HG03469 (cell line): ENCODE data around the gene ING2.

ENCODE experiments used
- ATAC-seq: cut with Tn5 transposase; IDR thresholded peaks from one replicate; pipeline ENCODE4 v1.9.1; 2021; ENCODE audit warnings: mild to moderate bottlenecking, moderate library complexity, moderate number of reproducible peaks; ENCODE audit not compliant: unreplicated experiment

Gene ING2

DNA sequence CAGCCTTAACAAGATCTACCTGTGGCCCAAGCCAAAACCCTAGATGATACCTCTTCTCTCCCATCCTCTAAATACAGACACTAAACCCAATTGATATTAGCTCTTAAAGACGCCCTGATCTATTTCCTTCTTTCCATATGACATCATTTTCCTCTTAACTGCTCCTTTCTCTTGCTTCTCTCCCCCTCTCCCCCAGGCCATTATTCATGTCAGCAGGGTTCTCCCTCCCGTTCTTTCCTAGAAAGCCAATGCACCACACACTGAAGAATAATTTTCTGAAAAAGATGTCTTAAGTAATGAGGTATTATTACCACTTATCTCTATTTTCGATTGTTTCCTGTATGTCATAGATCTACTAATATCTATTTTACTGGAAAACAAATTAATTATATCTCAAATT, 9.7 kb upstream of the ING2 start:
- no peak for ATAC-seq

DNA sequence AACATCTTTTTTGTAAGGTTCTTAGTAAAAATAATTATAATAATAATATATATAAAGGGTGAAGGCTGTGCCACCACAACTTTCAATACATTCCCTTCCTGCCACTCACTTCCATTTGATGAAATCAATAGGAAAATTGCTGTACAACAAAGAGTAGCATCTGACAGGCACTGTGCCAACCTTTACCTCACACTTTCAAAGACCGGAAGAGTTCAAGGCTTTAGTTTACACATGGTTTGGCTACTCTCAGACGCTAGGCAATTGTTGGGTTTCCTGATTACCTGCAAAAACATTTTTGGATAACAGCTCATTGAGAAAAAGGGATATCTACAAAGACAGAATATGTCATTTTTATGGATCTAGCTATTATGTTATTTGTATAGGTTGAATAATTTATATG, 5.5 kb upstream of the ING2 start:
- ATAC-seq: no peak

DNA sequence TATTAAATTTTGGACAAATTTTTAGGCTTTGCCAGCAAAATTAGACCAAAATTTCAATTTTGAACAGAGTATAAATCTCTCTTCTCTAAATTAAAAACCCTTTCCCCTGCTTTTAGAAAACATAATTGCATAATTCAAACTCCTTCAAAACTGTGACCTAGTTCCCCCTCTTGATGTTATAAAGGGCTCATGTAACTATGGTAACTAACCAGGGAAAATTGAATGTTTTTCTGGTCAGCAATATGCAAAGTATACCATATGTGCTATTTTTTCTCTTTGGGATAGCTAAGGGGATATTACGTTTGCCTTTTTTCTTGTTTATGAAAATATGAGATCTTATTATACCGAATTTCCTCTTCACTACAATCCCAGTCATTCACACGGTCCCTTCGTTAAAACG, 5.1 kb upstream of the ING2 start:
- ATAC-seq: no peak

DNA sequence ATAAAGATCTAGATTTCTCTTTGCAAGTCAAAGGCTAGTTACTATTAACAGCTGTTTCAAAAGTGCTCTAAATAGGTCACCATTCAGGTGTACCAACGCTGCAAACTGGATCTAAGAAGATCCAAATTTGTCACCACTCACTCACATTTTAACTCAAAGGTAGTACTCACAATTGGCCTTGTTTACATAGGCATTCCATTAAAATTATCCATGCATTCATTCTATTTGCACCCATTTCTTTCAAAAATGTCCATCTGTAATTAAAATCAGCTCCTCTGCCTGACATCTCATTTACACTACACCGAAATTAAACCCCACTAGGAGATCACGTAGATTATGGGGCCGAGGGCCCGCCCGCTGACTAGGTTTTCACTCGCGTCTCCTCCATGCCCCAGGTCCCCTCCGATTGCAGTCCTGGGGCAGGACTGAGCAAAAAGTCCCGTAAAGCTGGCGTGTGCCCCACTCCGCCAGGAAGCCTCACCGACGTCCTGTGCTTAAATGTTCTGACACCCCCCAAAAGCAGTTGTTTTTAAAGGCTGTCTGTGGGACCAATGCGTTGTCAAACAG, 1.3 kb upstream of the ING2 start:
- no peak for ATAC-seq

DNA sequence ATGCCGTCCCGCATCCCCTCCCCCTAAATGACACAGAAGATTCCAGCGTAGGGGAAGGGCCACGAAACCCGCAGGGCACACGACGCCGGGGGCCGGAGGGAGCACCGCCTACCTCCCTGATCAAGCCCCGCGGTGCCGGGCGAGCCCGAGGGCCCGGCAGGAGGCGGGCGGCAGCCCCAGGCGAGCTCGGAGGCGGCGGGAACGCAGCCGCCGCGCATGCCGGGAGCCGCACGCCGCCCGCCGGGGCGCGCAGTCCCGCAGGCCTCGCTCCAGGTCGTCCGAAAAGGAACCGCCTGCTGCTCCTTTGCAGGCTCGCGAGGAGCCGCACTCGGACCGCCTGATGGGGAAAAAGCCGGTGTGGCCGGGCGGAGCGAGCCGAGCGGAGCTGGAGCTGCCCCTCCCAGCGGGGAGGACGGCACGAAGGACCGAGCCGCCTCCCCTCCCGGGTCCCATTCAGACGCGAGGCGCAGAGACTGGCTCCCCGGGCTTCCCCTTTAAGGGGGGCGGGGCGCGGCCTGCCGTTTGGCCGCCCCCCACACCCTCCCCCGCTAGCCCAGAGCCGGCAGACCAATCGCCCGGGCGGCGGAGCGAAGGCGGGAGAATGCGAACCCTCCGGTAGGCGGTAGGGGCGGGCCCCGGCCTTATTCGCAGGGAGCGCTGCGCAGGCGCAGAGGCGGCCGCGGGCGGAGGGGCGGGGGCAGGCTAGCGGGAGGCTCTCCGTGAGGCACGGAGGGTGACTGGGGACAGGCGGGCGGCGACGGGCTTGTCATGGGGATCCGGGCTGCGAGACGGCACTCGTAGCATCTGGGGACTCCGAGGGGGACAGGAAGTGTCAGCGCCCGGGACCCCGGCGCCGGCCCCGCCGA, 561 bp upstream of the ING2 start:
- ATAC-seq: peak; percentile 64

DNA sequence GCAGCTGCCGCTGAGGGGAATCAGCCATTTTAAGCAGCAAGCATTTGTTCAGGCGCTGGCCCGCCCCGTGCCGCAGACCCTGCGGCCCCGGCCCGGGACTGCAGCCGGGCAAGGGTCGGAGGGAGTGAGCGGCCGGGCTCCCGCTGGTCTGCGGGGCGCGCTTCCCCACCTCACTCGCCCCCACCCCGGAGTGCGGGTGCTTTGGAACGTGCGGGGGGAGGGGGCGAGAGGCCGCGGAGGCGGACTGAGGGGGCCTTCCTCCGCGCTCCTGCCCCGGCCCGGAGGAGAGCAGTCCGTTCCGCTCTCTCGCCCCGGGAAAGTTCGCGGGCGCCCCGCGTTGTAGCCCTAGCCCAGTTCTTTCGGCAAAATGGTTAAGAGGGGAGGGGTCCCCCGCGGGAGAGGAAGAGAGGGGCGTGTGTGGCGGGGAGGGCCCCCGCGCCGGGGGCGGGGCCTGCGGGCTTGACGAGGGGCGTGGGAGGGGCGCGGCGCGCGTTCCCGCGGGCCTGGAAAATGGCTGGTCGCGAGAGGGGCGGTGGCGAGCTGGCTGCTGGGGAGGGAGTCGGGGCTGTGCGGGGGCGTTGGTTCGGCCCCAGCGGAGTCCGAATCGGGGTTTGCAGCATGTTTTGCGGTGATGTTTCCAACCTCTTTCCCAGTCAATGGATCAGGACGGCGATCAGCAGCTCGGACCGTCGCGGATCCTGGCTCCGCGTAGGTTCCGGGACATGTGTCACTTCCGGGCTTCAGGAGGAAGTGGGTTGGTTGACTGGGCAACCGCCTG, 942 bp downstream of the ING2 start:
- peak; percentile 33 for ATAC-seq

DNA sequence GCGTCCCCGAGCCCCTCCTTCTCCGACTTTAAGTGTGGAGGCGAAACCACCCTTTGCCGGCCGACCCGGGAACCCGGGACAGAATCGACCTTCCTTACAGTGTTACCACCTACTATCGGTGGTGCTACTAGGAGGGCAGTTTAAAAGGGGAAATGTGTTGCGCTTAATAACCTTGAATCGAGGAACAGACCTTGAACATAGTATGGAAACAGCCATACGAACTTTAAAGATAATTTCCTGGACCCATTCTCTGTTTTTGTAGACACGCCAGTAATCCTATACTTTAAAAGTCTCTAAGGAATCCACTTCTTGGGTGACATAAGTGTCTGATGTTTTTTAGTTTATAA, 1.5 kb downstream of the ING2 start:
- no peak for ATAC-seq

DNA sequence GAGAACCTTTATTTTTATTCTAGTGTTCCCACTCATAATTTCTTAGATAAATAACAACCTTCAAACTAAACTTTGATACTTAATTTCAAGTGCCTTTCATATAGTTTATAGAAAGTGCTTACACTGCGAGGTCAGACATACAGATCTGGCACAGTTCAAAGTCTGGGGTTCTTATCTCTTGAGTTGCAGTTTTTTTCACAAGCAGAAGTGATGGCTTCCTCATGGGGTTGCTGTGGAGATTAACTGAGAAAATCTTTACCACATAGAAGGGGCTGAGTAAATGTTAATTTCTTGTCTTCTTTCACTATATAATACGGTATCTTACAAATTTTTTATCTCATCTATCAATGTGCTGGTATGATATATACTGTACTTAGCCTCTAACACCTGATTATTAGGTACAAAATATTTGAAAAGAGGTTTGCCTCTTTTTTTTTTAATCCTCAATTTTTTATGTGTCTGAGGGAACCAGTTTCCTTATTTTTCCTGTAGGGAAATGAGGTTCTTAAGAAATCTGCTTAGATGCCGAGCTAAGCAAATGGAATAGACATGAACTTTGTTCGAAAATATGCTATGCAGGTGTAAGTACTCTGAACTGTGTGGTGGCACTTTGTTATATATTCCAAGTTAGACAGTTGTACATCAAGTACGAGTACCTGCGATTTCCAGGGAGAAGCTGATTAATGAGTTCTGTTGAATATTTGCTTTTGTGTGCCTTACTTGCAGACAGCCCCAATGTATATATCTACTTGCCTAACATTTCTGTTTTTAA, 3.3 kb downstream of the ING2 start:
- no peak for ATAC-seq

DNA sequence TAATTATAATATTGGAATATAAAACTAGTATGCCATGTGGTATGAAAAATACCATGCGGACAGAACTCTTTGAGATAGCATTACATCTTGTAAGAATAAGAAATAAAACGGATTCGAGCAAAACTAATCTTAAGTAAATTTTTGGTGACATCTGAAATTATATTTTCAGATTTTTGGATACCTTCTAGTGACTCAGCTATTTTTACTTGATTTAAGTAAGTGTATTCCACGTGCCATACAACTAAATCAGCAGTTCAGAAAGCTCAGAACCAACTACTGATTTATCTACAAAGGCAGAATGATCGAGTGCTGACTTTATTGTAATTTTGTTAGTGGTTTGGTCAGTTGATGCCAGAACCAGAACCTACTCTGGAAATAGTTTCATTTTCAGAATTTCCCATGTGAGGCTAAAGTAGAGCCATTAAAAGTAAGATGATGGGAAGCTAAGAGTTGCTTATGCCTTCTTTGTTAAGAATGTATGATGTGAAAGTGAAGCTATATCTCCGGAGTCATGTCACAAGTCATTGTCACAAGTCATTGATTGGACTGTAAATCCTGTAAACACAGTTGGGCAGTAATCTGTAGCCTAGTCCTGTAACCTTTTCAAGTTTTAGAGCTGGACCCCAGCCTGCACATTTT, 4.0 kb downstream of the ING2 start:
- no peak for ATAC-seq

DNA sequence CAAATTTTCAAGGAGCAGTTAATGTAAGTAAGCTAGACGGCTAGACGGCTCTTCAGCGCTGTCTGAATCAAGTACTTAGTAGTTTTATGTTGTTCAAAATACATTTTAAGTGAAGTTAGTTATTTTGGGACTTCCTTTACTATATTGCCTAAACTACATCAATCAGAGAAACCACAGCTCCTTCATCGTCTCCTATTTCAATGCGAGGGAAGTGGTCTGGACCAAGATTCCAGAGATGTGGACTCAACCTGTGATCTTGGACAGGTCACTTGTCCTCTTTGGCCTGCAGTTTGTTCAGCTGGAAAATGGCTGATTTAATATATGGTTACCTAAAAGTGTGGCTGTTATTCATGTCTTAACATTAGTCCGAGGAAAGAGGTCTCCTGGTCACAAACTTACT, 10.6 kb downstream of the ING2 start:
- ATAC-seq: no peak

DNA sequence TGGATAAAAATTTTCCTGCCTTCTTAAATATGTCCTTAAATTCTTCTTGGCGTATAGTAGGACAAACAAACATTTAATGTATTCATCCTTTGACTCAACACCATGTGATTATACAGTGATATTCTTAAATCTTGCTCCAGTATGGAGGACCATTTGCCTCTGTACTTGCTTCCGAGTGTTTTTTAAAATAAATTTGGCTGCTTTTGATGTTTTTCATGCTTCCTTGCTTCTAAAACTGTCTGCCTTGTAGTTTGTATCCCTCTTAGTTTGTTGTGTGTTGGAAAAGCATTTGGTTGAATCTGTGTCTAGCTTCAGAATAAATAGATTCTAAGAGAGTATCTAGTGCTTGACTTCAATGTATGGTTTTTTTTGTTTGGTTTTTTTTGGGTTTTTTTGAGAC, 12.3 kb downstream of the ING2 start:
- no peak for ATAC-seq

DNA sequence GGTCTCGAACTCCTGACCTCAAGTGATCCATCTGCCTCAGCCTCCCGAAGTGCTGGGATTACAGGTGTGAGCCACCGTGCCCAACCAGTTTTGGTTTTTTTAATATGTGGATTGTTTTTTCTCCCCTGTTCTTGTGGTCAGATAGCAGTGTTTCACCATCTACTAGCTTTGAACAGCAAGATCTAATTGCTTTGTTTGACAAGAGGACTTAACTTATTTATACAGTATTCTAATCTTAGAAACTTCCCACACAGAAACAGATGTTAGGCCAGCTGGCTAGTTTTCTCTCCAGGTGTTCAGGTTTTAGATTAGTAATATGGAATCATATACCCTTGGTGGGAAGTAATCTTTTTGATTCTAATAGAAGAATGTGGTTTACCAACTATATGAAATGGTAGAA, 12.9 kb downstream of the ING2 start:
- no peak for ATAC-seq

DNA sequence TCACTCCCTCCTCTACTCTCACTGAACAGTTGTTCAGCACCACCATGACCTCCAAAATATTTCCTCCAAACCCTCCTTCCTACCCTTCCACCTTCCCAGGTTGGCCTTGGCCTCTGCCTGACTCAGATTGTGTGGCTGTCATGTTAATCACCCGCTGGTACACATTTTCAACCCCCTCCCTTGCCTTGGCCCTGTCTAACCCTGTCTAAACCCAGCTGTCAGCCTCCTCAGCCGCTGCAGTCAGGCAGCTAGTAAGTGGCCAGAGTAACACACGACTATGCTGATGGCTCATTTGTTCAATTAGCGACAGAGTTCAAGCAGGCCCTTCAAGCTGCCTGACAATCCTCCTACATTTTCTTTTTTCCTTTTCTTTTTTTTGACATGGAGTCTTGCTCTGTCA, 18.0 kb downstream of the ING2 start:
- no peak for ATAC-seq

DNA sequence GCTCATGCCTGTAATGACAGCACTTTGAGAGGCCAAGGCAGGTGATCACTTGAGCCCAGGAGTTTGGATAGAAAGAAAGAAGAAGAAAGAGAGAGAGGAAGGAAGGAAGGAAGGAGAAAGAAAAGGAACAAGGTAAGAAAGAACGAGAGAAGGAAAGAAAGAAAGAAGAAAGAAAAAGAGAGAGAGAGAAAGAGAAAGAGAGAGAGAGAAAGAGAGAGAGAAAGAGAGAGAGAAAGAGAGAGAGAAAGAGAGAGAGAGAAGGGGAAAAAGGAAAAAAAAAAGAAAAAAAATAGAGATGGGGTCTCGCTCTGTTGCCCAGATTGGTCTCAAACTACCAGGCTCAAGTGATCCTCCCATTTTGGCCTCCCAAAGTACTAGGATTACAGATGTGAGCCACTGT, 22.5 kb downstream of the ING2 start:
- ATAC-seq: no peak

DNA sequence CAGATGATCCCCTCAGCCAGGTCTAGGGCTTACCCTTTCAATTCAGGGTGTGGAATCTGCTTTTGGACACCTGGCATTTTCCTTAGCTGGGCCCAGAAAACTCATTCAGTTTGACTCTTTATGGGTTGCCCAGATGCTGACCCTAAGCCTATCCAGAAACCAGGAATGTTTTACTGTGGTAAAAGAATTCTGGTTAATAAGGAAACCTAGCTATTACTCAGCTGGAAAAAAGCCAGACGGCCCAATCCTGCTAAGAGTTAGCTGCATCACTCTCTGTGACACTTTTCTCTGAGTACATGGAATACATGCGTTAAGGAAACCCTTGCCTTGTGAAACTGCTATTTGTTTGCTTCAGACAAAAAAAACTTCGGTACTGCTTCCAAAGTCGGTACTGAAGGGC, 28.0 kb downstream of the ING2 start:
- no peak for ATAC-seq

DNA sequence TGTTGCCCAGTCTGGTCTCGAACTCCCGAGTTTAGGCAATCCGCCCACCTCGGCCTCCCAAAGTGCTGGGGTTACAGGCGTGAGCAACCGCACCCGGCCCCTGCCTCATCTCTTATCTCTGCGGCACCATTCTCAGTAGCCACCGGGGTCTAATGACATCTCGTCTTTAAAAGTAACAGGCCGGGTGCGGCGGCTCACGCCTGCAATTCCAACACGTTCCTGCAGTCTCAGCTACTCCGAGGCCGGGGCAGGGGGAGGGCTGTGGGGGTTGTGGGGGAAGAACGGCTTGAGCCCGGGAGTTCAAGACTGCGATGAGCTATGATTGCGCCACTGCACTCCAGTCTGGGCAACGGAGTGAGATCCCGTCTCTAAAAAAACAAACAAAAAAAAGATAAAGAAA, 28.8 kb downstream of the ING2 start:
- ATAC-seq: no peak

DNA sequence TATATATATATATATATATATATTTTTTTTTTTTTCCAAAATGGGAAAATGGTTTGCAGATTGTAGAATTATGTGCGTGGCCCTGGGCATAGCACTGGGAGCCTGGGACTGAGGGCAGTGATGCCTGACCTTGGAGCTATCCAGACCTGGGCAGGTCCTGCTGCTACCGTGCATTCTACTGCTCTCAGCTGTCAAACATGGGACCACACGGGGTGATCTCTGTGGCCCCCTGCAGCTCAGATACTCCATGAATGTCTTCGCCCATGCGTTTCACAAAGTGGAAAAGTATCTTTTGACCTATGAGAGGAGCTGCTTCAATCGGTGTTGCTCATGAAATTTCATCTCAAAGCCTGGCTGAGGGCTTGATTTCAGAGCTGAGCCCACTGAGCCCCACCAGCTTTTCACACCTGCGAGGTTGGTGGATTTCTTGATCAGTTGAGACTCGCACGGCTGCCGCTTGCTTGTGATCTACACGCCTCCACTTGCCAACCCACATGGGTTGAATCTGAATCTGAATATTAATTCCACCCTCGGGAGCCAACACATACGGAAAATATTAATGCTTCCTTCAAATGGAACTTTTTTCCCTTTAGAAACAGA, 35.7 kb downstream of the ING2 start:
- ATAC-seq: no peak

DNA sequence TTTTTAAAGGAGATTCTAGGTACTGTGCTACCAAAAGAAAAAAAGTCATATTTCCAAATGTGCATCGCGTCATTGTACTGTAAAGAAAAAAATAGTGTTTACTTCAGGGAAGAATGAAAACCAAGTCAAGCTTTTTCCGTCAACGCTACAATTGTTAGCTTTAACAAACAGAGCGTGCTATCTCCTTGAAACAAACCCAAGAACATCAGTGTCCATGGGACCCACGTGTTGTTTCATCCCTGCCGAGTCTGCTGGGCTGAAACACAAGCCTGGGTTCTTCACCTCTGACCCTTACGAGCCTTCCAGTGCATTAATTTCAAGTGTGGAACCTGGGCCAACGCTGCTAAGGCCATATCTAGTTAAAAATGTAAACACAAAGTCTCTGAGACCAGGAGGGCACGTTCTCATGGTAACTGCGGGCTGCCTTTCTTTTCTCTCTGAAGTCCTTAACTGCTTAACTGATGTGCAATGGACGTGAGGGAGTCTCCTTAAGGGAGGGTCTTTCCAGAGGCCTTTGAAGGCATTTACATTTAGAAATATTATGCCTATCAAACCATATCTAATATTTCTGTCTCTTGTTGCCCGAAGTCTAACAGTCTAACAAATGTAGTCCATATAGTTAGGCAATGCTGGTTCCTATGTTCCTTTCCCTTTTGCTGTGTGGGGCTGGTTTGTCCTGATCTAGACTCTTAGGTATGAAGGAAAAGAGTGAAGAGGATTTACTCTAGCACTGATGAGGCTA, 36.3 kb downstream of the ING2 start:
- no peak for ATAC-seq

DNA sequence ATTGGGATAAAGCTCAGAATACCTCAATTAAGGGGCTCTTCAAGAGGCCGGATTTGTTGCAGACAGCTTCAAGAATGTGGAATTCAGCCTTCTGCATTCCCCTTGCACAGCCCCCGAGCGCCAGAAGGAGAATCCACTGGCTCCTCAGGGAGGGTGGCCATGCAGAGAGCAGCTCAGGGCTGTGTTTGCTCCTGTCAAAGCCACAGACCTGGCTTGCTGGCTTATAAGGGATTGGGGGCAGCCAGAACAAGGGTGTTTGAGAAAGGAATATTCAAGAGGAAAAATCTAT, 36.8 kb downstream of the ING2 start:
- no peak for ATAC-seq

DNA sequence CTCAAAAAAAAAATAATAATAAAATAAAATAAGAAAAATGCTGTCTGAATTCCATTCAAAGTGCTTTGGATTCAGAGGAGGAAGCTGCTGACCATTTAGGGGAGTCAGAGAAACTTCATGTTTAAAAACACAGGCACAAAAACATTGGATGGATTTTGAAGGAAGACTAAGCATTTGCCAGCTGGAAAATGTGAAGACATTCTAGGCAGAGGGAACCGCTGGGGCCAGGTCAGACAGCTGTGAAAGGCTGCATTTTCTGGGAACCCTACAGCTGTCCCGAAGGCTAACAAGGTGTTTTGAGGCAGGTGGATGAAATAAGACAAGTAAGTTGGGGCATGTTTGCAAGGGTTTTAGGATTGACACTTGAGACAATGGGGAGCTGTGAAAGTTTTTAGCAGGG, 38.6 kb downstream of the ING2 start:
- ATAC-seq: no peak
